Neural cell (in vitro differentiated cells): ENCODE measurements around the gene VAT1L. TPM values are rescaled to one million over a fixed set of nuclear protein-coding genes. Genes with fewer than 3 reads are reported as not detected.

ENCODE experiments used
- H2AFZ ChIP-seq: fragments of 200-600, 300-800 bp; sonication (generic), shearing (Covaris generic); 2 replicates; pipeline ENCODE4 v1.6.0; 2014; ENCODE audit warnings: low read depth, mild to moderate bottlenecking, antibody characterized with exemption, low read length, moderate library complexity
- H3F3A ChIP-seq: fragments of 200-600 bp; shearing (Covaris generic); 2 replicates; pipeline ENCODE4 v1.6.1; 2016; ENCODE audit warnings: mild to moderate bottlenecking, moderate library complexity, mixed read lengths, antibody characterized with exemption, low read length; ENCODE audit not compliant: insufficient read depth, poor library complexity, severe bottlenecking
- H3K27ac ChIP-seq: fragments of 200-600, 300-800 bp; sonication (generic), shearing (Covaris generic); 2 replicates; pipeline ENCODE4 v1.5.1; 2014; ENCODE audit warnings: mild to moderate bottlenecking, low read length, moderate library complexity
- H3K27me3 ChIP-seq: fragments of 300-800, 200-600 bp; sonication (generic), shearing (Covaris generic); 2 replicates; pipeline ENCODE4 v1.6.0; 2014; ENCODE audit warnings: mild to moderate bottlenecking, low read depth, low read length, moderate library complexity; ENCODE audit not compliant: insufficient read depth
- H3K36me3 ChIP-seq: fragments of 300-800, 200-600 bp; sonication (generic), shearing (Covaris generic); 2 replicates; pipeline ENCODE4 v1.5.1; 2014; ENCODE audit warnings: mild to moderate bottlenecking, antibody characterized with exemption, low read length, moderate library complexity; ENCODE audit not compliant: insufficient read depth
- H3K4me2 ChIP-seq: fragments of 300-800, 200-600 bp; sonication (generic), shearing (Covaris generic); 2 replicates; pipeline ENCODE4 v1.6.0; 2014; ENCODE audit warnings: mild to moderate bottlenecking, low read length
- H3K4me3 ChIP-seq: fragments of 300-800, 200-600 bp; sonication (generic), shearing (Covaris generic); 2 replicates; pipeline ENCODE4 v1.5.1; 2014; ENCODE audit warnings: mild to moderate bottlenecking, low read length, moderate library complexity
- H3K79me2 ChIP-seq: fragments of 200-600 bp; shearing (Covaris generic); replicated peaks from 2 replicates; pipeline ENCODE4 v1.6.0; 2014; ENCODE audit warnings: mild to moderate bottlenecking, low read length, moderate library complexity; ENCODE audit not compliant: insufficient read depth
- H3K9ac ChIP-seq: fragments of 300-800, 200-600 bp; sonication (generic), shearing (Covaris generic); 2 replicates; pipeline ENCODE4 v1.6.1; 2016; ENCODE audit warnings: mild to moderate bottlenecking, low read length, mixed read lengths
- H3K9me2 ChIP-seq: fragments of 200-600 bp; shearing (Covaris generic); 2 replicates; pipeline ENCODE4 v1.6.1; 2016; ENCODE audit warnings: mild to moderate bottlenecking, low read length, mixed read lengths; ENCODE audit not compliant: insufficient read depth
- H3K9me3 ChIP-seq: fragments of 200-600, 300-800 bp; sonication (generic), shearing (Covaris generic); 2 replicates; pipeline ENCODE4 v1.6.1; 2016; ENCODE audit warnings: mild to moderate bottlenecking, mixed run types, low read length, moderate library complexity, mixed read lengths
- H4K20me1 ChIP-seq: fragments of 200-600 bp; shearing (Covaris generic); 2 replicates; pipeline ENCODE4 v1.6.1; 2016; ENCODE audit warnings: mild to moderate bottlenecking, mixed run types; ENCODE audit not compliant: insufficient read depth
- EP300 ChIP-seq: fragments of 450-650 bp; conservative IDR thresholded peaks from 2 replicates; pipeline ENCODE4 v1.6.1; 2014; ENCODE audit warnings: antibody characterized with exemption, mild to moderate bottlenecking, moderate library complexity; ENCODE audit not compliant: poor library complexity, severe bottlenecking
- EZH2 ChIP-seq: fragments of 200-600, 300-800 bp; shearing (Covaris generic), sonication (generic); IDR thresholded peaks from 2 replicates; pipeline ENCODE4 v1.6.1; 2014; ENCODE audit warnings: antibody characterized with exemption, low read length, borderline replicate concordance, mild to moderate bottlenecking; ENCODE audit not compliant: insufficient read depth, poor library complexity, severe bottlenecking
- MXI1 ChIP-seq: fragments of 450-650 bp; conservative IDR thresholded peaks from 2 replicates; pipeline ENCODE4 v1.6.1; 2014; ENCODE audit warnings: antibody characterized with exemption, mild to moderate bottlenecking; ENCODE audit not compliant: poor library complexity, severe bottlenecking
- POLR2AphosphoS5 ChIP-seq: IDR thresholded peaks from 2 replicates; pipeline ENCODE4 v1.6.1; 2012
- RAD21 ChIP-seq: fragments of 450-650 bp; conservative IDR thresholded peaks from 2 replicates; pipeline ENCODE4 v1.6.1; 2014; ENCODE audit warnings: antibody characterized with exemption, mild to moderate bottlenecking, moderate library complexity
- SMC3 ChIP-seq: fragments of 450-650 bp; conservative IDR thresholded peaks from 2 replicates; pipeline ENCODE4 v1.6.1; 2014; ENCODE audit warnings: antibody characterized with exemption, mild to moderate bottlenecking, moderate library complexity; ENCODE audit not compliant: poor library complexity
- TAF1 ChIP-seq: IDR thresholded peaks from 2 replicates; pipeline ENCODE4 v1.6.1; 2012; ENCODE audit warnings: low read depth
- polyA plus RNA-seq: library from polyadenylated mRNA; depleted of rRNA; stranded (reverse); fragments of >200 nt; gene quantifications from 2 replicates; pipeline ENCODE4 v1.2.3, GENCODE V29; 2014
- TF ChIP-seq, protein P1 (sequence below): IDR thresholded peaks from 2 replicates; pipeline ENCODE4 v1.6.1; 2012; ENCODE audit warnings: borderline replicate concordance
- TF ChIP-seq, protein P2 (sequence below): fragments of 450-650 bp; IDR thresholded peaks from 2 replicates; pipeline ENCODE4 v1.5.1; 2014; ENCODE audit warnings: antibody characterized with exemption, mild to moderate bottlenecking, moderate library complexity; ENCODE audit not compliant: poor library complexity, severe bottlenecking

VAT1L gene
- polyA plus RNA-seq, 1 donor from 2014 or later, result 54.5 TPM

DNA sequence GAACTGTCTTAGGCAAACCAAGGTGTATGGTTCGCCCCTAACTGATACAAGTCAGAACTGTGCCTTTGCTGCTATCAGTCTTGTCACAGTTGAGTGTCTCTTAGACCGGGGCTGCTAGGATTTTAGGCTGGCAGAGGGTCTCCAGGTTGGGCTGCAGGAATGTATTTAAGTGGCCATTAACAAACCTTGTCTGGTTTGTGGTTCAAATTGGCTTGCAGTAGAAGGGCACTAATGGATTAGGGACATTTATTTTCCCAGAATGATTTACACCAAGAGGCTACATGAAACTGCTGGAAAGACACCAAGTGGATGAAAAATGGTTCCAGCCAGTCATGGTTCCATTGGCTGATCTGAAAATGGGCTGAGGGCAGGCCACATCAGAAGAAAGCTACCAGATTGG is 5.1 kb downstream of the VAT1L start:
- no peak for TF ChIP-seq TAF1
- TF ChIP-seq SMC3, result no peak
- TF ChIP-seq, protein P1, sequence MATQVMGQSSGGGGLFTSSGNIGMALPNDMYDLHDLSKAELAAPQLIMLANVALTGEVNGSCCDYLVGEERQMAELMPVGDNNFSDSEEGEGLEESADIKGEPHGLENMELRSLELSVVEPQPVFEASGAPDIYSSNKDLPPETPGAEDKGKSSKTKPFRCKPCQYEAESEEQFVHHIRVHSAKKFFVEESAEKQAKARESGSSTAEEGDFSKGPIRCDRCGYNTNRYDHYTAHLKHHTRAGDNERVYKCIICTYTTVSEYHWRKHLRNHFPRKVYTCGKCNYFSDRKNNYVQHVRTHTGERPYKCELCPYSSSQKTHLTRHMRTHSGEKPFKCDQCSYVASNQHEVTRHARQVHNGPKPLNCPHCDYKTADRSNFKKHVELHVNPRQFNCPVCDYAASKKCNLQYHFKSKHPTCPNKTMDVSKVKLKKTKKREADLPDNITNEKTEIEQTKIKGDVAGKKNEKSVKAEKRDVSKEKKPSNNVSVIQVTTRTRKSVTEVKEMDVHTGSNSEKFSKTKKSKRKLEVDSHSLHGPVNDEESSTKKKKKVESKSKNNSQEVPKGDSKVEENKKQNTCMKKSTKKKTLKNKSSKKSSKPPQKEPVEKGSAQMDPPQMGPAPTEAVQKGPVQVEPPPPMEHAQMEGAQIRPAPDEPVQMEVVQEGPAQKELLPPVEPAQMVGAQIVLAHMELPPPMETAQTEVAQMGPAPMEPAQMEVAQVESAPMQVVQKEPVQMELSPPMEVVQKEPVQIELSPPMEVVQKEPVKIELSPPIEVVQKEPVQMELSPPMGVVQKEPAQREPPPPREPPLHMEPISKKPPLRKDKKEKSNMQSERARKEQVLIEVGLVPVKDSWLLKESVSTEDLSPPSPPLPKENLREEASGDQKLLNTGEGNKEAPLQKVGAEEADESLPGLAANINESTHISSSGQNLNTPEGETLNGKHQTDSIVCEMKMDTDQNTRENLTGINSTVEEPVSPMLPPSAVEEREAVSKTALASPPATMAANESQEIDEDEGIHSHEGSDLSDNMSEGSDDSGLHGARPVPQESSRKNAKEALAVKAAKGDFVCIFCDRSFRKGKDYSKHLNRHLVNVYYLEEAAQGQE, result no peak
- no peak for TF ChIP-seq EZH2
- TF ChIP-seq EP300, result no peak
- no peak for TF ChIP-seq RAD21
- TF ChIP-seq MXI1, result no peak
- TF ChIP-seq, protein P2, sequence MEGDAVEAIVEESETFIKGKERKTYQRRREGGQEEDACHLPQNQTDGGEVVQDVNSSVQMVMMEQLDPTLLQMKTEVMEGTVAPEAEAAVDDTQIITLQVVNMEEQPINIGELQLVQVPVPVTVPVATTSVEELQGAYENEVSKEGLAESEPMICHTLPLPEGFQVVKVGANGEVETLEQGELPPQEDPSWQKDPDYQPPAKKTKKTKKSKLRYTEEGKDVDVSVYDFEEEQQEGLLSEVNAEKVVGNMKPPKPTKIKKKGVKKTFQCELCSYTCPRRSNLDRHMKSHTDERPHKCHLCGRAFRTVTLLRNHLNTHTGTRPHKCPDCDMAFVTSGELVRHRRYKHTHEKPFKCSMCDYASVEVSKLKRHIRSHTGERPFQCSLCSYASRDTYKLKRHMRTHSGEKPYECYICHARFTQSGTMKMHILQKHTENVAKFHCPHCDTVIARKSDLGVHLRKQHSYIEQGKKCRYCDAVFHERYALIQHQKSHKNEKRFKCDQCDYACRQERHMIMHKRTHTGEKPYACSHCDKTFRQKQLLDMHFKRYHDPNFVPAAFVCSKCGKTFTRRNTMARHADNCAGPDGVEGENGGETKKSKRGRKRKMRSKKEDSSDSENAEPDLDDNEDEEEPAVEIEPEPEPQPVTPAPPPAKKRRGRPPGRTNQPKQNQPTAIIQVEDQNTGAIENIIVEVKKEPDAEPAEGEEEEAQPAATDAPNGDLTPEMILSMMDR, result no peak
- no peak for TF ChIP-seq POLR2AphosphoS5
- Histone ChIP-seq H3K4me2 (no peak overlapping the region), H4K20me1 (no peaks in the 10 kb centered on the region), H3K27ac (no peak overlapping the region), H2AFZ (no peak overlapping the region), H3K4me3 (no peak overlapping the region), H3K9ac (no peak overlapping the region), H3K27me3 (no peaks in the 10 kb centered on the region), H3K9me2 (no peaks in the 10 kb centered on the region), H3K79me2 (peaks cover 39% of the 10 kb centered on the region), H3K9me3 (no peaks in the 10 kb centered on the region), H3F3A (no peaks in the 10 kb centered on the region), H3K36me3 (no peaks in the 10 kb centered on the region)

DNA sequence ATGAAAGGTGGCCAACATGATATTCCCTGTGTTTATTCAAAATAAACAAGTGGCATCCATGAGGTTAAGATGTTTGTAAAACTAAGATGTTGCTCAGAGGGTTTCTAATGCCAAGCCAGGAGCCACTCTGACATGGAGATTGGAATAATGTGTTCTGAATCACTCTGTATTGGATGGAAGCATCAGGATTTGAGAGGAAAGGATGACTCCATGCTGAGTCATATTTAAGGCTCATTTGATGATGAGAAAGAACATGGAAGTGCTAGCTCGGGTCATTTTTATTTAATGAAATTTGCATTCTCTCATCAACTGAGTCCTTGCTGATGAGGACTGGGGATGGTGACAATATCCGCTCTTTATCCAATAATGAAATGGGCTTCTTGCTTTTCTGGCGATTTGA is 6.2 kb downstream of the VAT1L start:
- H3K9me3 ChIP-seq, result no peaks in the 10 kb centered on the region
- no peak overlapping the region for H3K27ac ChIP-seq
- H3K9ac ChIP-seq, result no peak overlapping the region
- H3K4me2 ChIP-seq, result no peak overlapping the region
- no peaks in the 10 kb centered on the region for H3F3A ChIP-seq
- no peak for TF ChIP-seq TAF1
- TF ChIP-seq SMC3, result no peak
- TF ChIP-seq EZH2, result no peak
- TF ChIP-seq EP300, result no peak
- no peak for TF ChIP-seq RAD21
- no peak for TF ChIP-seq POLR2AphosphoS5
- no peaks in the 10 kb centered on the region for H3K36me3 ChIP-seq
- no peaks in the 10 kb centered on the region for H3K27me3 ChIP-seq
- no peaks in the 10 kb centered on the region for H3K9me2 ChIP-seq
- no peak overlapping the region for H3K4me3 ChIP-seq
- H4K20me1 ChIP-seq, result no peaks in the 10 kb centered on the region
- peaks cover 32% of the 10 kb centered on the region for H3K79me2 ChIP-seq
- no peak overlapping the region for H2AFZ ChIP-seq

DNA sequence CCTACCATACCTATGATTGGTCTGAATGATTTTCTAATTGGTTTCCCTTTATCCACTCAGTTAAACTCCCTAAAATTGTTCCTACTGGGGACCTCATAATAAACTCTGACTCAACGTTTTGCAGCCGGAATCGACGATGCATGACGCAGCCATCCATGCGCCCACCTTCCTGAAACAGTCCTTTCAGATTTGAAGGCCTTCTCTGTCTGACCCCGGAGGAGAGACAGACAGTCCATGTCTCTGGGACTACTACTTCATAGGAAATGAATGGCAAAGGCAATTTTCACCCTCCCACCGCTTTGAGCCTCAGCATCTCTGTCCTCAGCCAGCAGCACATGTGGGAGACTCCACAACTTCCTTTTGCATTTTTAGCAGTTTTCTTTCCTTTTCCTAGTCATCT is 13.5 kb downstream of the VAT1L start:
- Histone ChIP-seq H3F3A (no peaks in the 10 kb centered on the region), H3K9ac (no peak overlapping the region), H3K4me2 (no peak overlapping the region), H3K9me2 (no peaks in the 10 kb centered on the region), H2AFZ (no peak overlapping the region), H3K27ac (no peak overlapping the region), H4K20me1 (no peaks in the 10 kb centered on the region), H3K4me3 (no peak overlapping the region), H3K79me2 (no peaks in the 10 kb centered on the region), H3K36me3 (no peaks in the 10 kb centered on the region), H3K9me3 (no peaks in the 10 kb centered on the region), H3K27me3 (no peaks in the 10 kb centered on the region)
- no peak for TF ChIP-seq POLR2AphosphoS5
- no peak for TF ChIP-seq SMC3
- no peak for TF ChIP-seq RAD21
- no peak for TF ChIP-seq EP300
- TF ChIP-seq, protein P2, result no peak
- no peak for TF ChIP-seq MXI1
- no peak for TF ChIP-seq TAF1
- TF ChIP-seq, protein P1, result no peak
- TF ChIP-seq EZH2, result no peak
